NOMO-1 treated with dmso at 0.1 percent for 144 hours (cell line): ENCODE results near the gene DDC.
"Not testable (repeated sequence)": the region's sequence is repeated elsewhere in the genome, so short reads cannot be mapped to it uniquely, and the experiment has no call there.

Experiments used
- DNase-seq: peaks from one replicate; lab custom pipeline; 2025; ENCODE audit not compliant: unreplicated experiment; lab: John Stamatoyannopoulos, UW

Gene DDC

GRCh38 chr7:50555594-50556140, 9.5 kb downstream of the DDC start:
- no peak for DNase-seq

- no peak for DNase-seq
Observed at GRCh38 chr7:50554431-50555322, 10.5 kb downstream of the DDC start.

- DNase-seq = no peak
Observed at GRCh38 chr7:50553973-50554372, 11.2 kb downstream of the DDC start.

GRCh38 chr7:50552921-50553320, 12.3 kb downstream of the DDC start:
- DNase-seq = no peak

GRCh38 chr7:50552139-50552538, 13.1 kb downstream of the DDC start:
- DNase-seq = no peak

- not testable (repeated sequence) for DNase-seq
Observed at GRCh38 chr7:50545613-50546012, 19.6 kb downstream of the DDC start.

- no peak for DNase-seq
Observed at GRCh38 chr7:50544992-50545391, 20.2 kb downstream of the DDC start.

GRCh38 chr7:50543776-50544442, 21.3 kb downstream of the DDC start:
- DNase-seq = no peak

GRCh38 chr7:50542132-50542531, 23.1 kb downstream of the DDC start:
- DNase-seq = no peak

- DNase-seq = no peak
Observed at GRCh38 chr7:50540785-50541579, 24.2 kb downstream of the DDC start.

GRCh38 chr7:50539725-50540124, 25.5 kb downstream of the DDC start:
- no peak for DNase-seq

- no peak for DNase-seq
Observed at GRCh38 chr7:50538478-50538877, 26.7 kb downstream of the DDC start.

- DNase-seq = no peak
Observed at GRCh38 chr7:50537417-50537816, 27.8 kb downstream of the DDC start.

GRCh38 chr7:50535291-50535711, 29.9 kb downstream of the DDC start:
- DNase-seq = not testable (repeated sequence)

- peak; percentile 62 for DNase-seq
Observed at GRCh38 chr7:50534690-50535290, 30.4 kb downstream of the DDC start.

GRCh38 chr7:50533866-50534265, 31.3 kb downstream of the DDC start:
- no peak for DNase-seq

- DNase-seq = no peak
Observed at GRCh38 chr7:50531928-50532327, 33.3 kb downstream of the DDC start.

GRCh38 chr7:50531401-50531911, 33.7 kb downstream of the DDC start:
- no peak for DNase-seq

- DNase-seq = no peak
Observed at GRCh38 chr7:50530766-50531165, 34.4 kb downstream of the DDC start.

- no peak for DNase-seq
Observed at GRCh38 chr7:50529093-50529862, 35.9 kb downstream of the DDC start.
